ENCODE data around the gene DDX20.

DNA sequence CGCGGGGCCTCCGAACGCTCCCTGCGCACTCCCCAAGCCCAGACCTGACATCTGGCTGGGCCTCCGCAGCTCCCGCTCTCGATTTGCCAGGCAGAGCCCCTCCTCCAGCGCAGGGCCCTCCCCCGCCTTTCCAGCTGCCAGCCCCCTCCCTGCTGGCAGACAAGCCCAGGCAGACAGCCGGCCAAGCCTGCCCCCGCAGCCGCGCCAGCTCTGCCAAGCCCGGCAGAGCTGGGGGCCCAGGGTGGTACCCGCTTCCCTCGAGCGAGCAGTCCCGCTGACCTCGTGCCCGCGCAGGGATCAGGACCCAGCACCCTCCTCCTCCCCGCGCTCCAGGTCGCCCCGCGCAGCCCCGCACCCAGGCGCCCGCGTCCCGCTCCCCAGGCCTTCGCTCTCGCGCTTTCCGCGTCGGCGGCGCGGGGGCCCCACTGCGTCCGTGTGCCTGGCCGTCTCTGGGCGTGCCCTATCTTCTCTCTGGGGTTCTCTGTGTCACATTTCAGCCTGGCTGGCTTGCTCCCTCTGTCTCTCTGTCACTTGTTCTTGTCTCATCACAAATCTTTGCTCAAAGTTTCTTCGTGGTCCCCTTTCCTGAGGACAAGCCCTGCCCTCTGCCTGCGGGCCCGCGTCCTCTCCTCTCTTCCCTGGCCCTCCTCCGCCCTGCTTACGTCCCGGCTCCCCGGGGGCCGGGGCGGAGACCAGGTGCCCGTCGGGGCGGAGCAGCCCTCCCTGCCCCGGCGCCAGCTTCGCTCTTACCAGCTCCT, 17.1 kb upstream of the DDX20 start:
- TF ChIP-seq POLR2A (IDR thresholded peaks at IDR 0.05; ENCODE audit: low read depth, low read length) (no peak), POLR2AphosphoS5 (IDR thresholded peaks at IDR 0.05; ENCODE audit: low read depth, low read length) (no peak), SPI1 (IDR thresholded peaks at IDR 0.05; ENCODE audit: low read depth, low read length) (no peak), TAF1 (IDR thresholded peaks at IDR 0.05; ENCODE audit: low read depth, low read length) (no peak), POU2F2 (IDR thresholded peaks at IDR 0.05; ENCODE audit: low read depth, low read length) (no peak)

Data from GM12891 (cell line).